ENCODE results near the gene NPAS3.

The NPAS3 gene

GRCh38 chr14:32938719-32939253, at the start of gene NPAS3:
Gene NPAS3, plus strand, starts transcription at chr14:32938879.
- no peak for DNase-seq (ENCODE audit: low read depth)

GRCh38 chr14:32896979-32897697, 41.5 kb upstream of the NPAS3 start:
- DNase-seq (ENCODE audit: low read depth): no peak

- DNase-seq (ENCODE audit: low read depth): no peak
Measured at GRCh38 chr14:32897698-32898064, 41.0 kb upstream of the NPAS3 start.

GRCh38 chr14:32898876-32899275, 39.8 kb upstream of the NPAS3 start:
- no peak for DNase-seq (ENCODE audit: low read depth)

GRCh38 chr14:32900547-32900946, 38.1 kb upstream of the NPAS3 start:
- no peak for DNase-seq (ENCODE audit: low read depth)

- no peak for DNase-seq (ENCODE audit: low read depth)
Measured at GRCh38 chr14:32905013-32905412, 33.7 kb upstream of the NPAS3 start.

GRCh38 chr14:32906672-32907071, 32.0 kb upstream of the NPAS3 start:
- no peak for DNase-seq (ENCODE audit: low read depth)

- no peak for DNase-seq (ENCODE audit: low read depth)
Measured at GRCh38 chr14:32908196-32909084, 30.2 kb upstream of the NPAS3 start.

GRCh38 chr14:32913725-32914124, 25.0 kb upstream of the NPAS3 start:
- DNase-seq (ENCODE audit: low read depth): no peak

GRCh38 chr14:32914391-32914790, 24.3 kb upstream of the NPAS3 start:
- DNase-seq (ENCODE audit: low read depth): no peak

GRCh38 chr14:32920696-32921276, 17.9 kb upstream of the NPAS3 start:
- no peak for DNase-seq (ENCODE audit: low read depth)

- DNase-seq (ENCODE audit: low read depth): no peak
Measured at GRCh38 chr14:32925439-32925838, 13.2 kb upstream of the NPAS3 start.

- no peak for DNase-seq (ENCODE audit: low read depth)
Measured at GRCh38 chr14:32932302-32932913, 6.3 kb upstream of the NPAS3 start.

GRCh38 chr14:32932914-32933628, 5.6 kb upstream of the NPAS3 start:
- DNase-seq (ENCODE audit: low read depth): no peak

- no peak for DNase-seq (ENCODE audit: low read depth)
Measured at GRCh38 chr14:32933629-32934072, 5.0 kb upstream of the NPAS3 start.

- no peak for DNase-seq (ENCODE audit: low read depth)
Measured at GRCh38 chr14:32934073-32934880, 4.4 kb upstream of the NPAS3 start.

- DNase-seq (ENCODE audit: low read depth): no peak
Measured at GRCh38 chr14:32934881-32935633, 3.6 kb upstream of the NPAS3 start.

GRCh38 chr14:32939254-32940065, 781 bp downstream of the NPAS3 start:
- DNase-seq (ENCODE audit: low read depth): no peak

GRCh38 chr14:32940066-32940651, 1.5 kb downstream of the NPAS3 start:
- DNase-seq (ENCODE audit: low read depth): no peak

Data from stimulated activated CD8-positive, alpha-beta memory T cell treated with anti-CD3 and anti-CD28 coated beads, Interleukin-7, amount 100 ng/mL, for 24 hours (primary cell).